Activated CD4-positive, alpha-beta T cell treated with anti-CD3 and anti-CD28 coated beads for 36 hours (primary cell): ENCODE data around the gene NPR3. TPM values are rescaled to one million over a fixed set of nuclear protein-coding genes. Genes with fewer than 3 reads are reported as not detected.

Experiments
- ATAC-seq: fragments of 200-7000 bp; cut with Tn5 transposase; one replicate; pipeline ENCODE4 v1.10.0; 2021; ENCODE audit warnings: mild to moderate bottlenecking, moderate library complexity
- CTCF ChIA-PET: fragments of 350-600 bp; sonication (Branson Sonifier 250); formaldehyde crosslinking; loops from one replicate; lab custom pipeline; 2021; ENCODE audit warnings: antibody characterized with exemption; lab: Charles Lee
- POLR2A ChIA-PET: fragments of 350-600 bp; sonication (Branson Sonifier 250); formaldehyde crosslinking; loops from one replicate; lab custom pipeline; 2021; ENCODE audit warnings: antibody characterized with exemption, inconsistent platforms; lab: Charles Lee
- DNase-seq: peaks from one replicate; pipeline ENCODE4 v3.0.0-alpha.2; 2020
- H3K27ac Mint-ChIP-seq: one replicate; pipeline ENCODE4 v1.8.0; 2021; ENCODE audit warnings: mixed read lengths
- H3K27me3 Mint-ChIP-seq: one replicate; pipeline ENCODE4 v1.8.0; 2021; ENCODE audit warnings: mixed read lengths
- H3K36me3 Mint-ChIP-seq: one replicate; pipeline ENCODE4 v1.8.0; 2021; ENCODE audit warnings: low read depth, mixed read lengths
- H3K4me1 Mint-ChIP-seq: one replicate; pipeline ENCODE4 v1.8.0; 2021; ENCODE audit warnings: mixed read lengths
- H3K4me3 Mint-ChIP-seq: one replicate; pipeline ENCODE4 v1.8.0; 2021; ENCODE audit warnings: mild to moderate bottlenecking, moderate library complexity, mixed read lengths
- H3K9me3 Mint-ChIP-seq: one replicate; pipeline ENCODE4 v1.8.0; 2021; ENCODE audit warnings: low read depth, mixed read lengths
- intact Hi-C, 2 experiments: fragments of 100-400 bp; cut with DNase I in 1 of 2; cut with micrococcal nuclease in 1 of 2; formaldehyde crosslinking; loops; one replicate each; pipeline versions ENCODE4 v1.14.2 to v1.15.1; 2022 to 2024; cut with DNase I, micrococcal nuclease
- total RNA-seq, 2 experiments: library from RNA; stranded (reverse); gene quantifications; one replicate each; pipeline ENCODE4 v1.2.3, GENCODE V29; 2021

Gene NPR3
- total RNA-seq, 2 experiments from 2014 or later = 0.05 to 0.09 TPM

- Mint-ChIP-seq H3K27me3 (peaks cover 9% of the 10 kb centered on the region), H3K9me3 (peaks cover 25% of the 10 kb centered on the region), H3K4me1 (no peaks in the 10 kb centered on the region), H3K27ac (no peak overlapping the region), H3K36me3 (no peaks in the 10 kb centered on the region), H3K4me3 (no peak overlapping the region)
- ChIA-PET CTCF (interaction anchor here (0.6 kb wide), 1 partner anchor 990 kb away, joined by 3 read pairs; no protein-coding TSS in a partner anchor), POLR2A (no interaction called here)
- ATAC-seq (no peak), DNase-seq (no peak)
- intact Hi-C loops = no loop called here
Measured at GRCh38 chr5:32687499-32687831, 23.7 kb upstream of the NPR3 start.

GRCh38 chr5:32690153-32690552 lies 21.0 kb upstream of the NPR3 start:
- peaks cover 8% of the 10 kb centered on the region for H3K9me3 Mint-ChIP-seq
- ChIA-PET CTCF (no interaction called here), POLR2A (no interaction called here)
- H3K27me3 Mint-ChIP-seq = peaks cover 7% of the 10 kb centered on the region
- ATAC-seq (no peak), DNase-seq (no peak)
- H3K36me3 Mint-ChIP-seq = no peaks in the 10 kb centered on the region
- H3K4me1 Mint-ChIP-seq = no peaks in the 10 kb centered on the region
- intact Hi-C loops = no loop called here
- no peak overlapping the region for H3K27ac Mint-ChIP-seq
- no peak overlapping the region for H3K4me3 Mint-ChIP-seq

GRCh38 chr5:32690666-32691065 lies 20.5 kb upstream of the NPR3 start:
- ATAC-seq (no peak), DNase-seq (no peak)
- Mint-ChIP-seq H3K27me3 (peaks cover 8% of the 10 kb centered on the region), H3K36me3 (no peaks in the 10 kb centered on the region), H3K4me3 (no peak overlapping the region), H3K9me3 (peaks cover 5% of the 10 kb centered on the region), H3K27ac (no peak overlapping the region), H3K4me1 (no peaks in the 10 kb centered on the region)
- CTCF ChIA-PET = no interaction called here
- POLR2A ChIA-PET = no interaction called here
- intact Hi-C loops = no loop called here

GRCh38 chr5:32692036-32692746 lies 18.9 kb upstream of the NPR3 start:
- CTCF ChIA-PET = interaction anchor here (0.6 to 1.0 kb wide), 2 partner anchors 15 to 336 kb away, joined by 3 to 4 read pairs; no protein-coding TSS in a partner anchor
- Mint-ChIP-seq H3K4me1 (no peaks in the 10 kb centered on the region), H3K36me3 (no peaks in the 10 kb centered on the region), H3K4me3 (no peak overlapping the region), H3K27me3 (peaks cover 6% of the 10 kb centered on the region), H3K27ac (no peak overlapping the region), H3K9me3 (no peaks in the 10 kb centered on the region)
- ATAC-seq (no peak), DNase-seq (no peak)
- intact Hi-C loops = no loop called here
- POLR2A ChIA-PET = no interaction called here

GRCh38 chr5:32703957-32704356 lies 7.2 kb upstream of the NPR3 start:
- ChIA-PET POLR2A (interaction anchor here (0.5 kb wide), 1 partner anchor 721 kb away, joined by 7 read pairs; no protein-coding TSS in a partner anchor), CTCF (no interaction called here)
- H3K36me3 Mint-ChIP-seq = no peaks in the 10 kb centered on the region
- intact Hi-C loops = no loop called here
- no peak overlapping the region for H3K4me3 Mint-ChIP-seq
- ATAC-seq (no peak), DNase-seq (no peak)
- H3K27ac Mint-ChIP-seq = no peak overlapping the region
- H3K4me1 Mint-ChIP-seq = no peaks in the 10 kb centered on the region
- H3K9me3 Mint-ChIP-seq = peaks cover 6% of the 10 kb centered on the region
- peaks cover 35% of the 10 kb centered on the region for H3K27me3 Mint-ChIP-seq

- H3K9me3 Mint-ChIP-seq = no peaks in the 10 kb centered on the region
- POLR2A ChIA-PET = no interaction called here
- no peaks in the 10 kb centered on the region for H3K36me3 Mint-ChIP-seq
- CTCF ChIA-PET = interaction anchor here (0.6 to 1.4 kb wide), 4 partner anchors 15 to 473 kb away, joined by 3 to 9 read pairs (median 4); no protein-coding TSS in a partner anchor
- DNase-seq = no peak
- H3K4me3 Mint-ChIP-seq = no peak overlapping the region
- intact Hi-C loops = loop anchor here (5.0 kb wide), 1 partner anchor 235 kb away; no protein-coding TSS in a partner anchor
- ATAC-seq = no peak
- peaks cover 19% of the 10 kb centered on the region for H3K4me1 Mint-ChIP-seq
- peaks cover 49% of the 10 kb centered on the region for H3K27me3 Mint-ChIP-seq
- no peak overlapping the region for H3K27ac Mint-ChIP-seq
Measured at GRCh38 chr5:32707418-32707997, 3.6 kb upstream of the NPR3 start.

GRCh38 chr5:32708949-32709348 lies 2.2 kb upstream of the NPR3 start:
- no peak overlapping the region for H3K27ac Mint-ChIP-seq
- DNase-seq (peak; percentile 7), ATAC-seq (no peak)
- intact Hi-C loops = loop anchor here (1.0 to 5.0 kb wide), 3 partner anchors 233 to 714 kb away; no protein-coding TSS in a partner anchor
- no peaks in the 10 kb centered on the region for H3K36me3 Mint-ChIP-seq
- H3K9me3 Mint-ChIP-seq = no peaks in the 10 kb centered on the region
- H3K27me3 Mint-ChIP-seq = peaks cover 62% of the 10 kb centered on the region
- peaks cover 27% of the 10 kb centered on the region for H3K4me1 Mint-ChIP-seq
- POLR2A ChIA-PET = no interaction called here
- CTCF ChIA-PET = interaction anchor here (0.6 to 1.1 kb wide), 3 partner anchors 9 to 736 kb away, joined by 3 read pairs; no protein-coding TSS in a partner anchor
- H3K4me3 Mint-ChIP-seq = peak overlapping the region; percentile 68

- H3K4me3 Mint-ChIP-seq = peak overlapping the region; percentile 68
- DNase-seq (peak; percentile 80), ATAC-seq (peak; percentile 64)
- intact Hi-C loops = loop anchor here (1.0 to 10.0 kb wide), 5 partner anchors 232 to 1225 kb away; partner anchors contain the start of gene RXFP3 (in 1 of the 2)
- no peaks in the 10 kb centered on the region for H3K36me3 Mint-ChIP-seq
- ChIA-PET CTCF (interaction anchor here (0.7 kb wide), 2 partner anchors 413 to 1050 kb away, joined by 3 to 4 read pairs; no protein-coding TSS in a partner anchor), POLR2A (no interaction called here)
- H3K9me3 Mint-ChIP-seq = no peaks in the 10 kb centered on the region
- H3K27ac Mint-ChIP-seq = no peak overlapping the region
- peaks cover 27% of the 10 kb centered on the region for H3K4me1 Mint-ChIP-seq
- H3K27me3 Mint-ChIP-seq = peaks cover 68% of the 10 kb centered on the region
Measured at GRCh38 chr5:32709750-32710549, 1.2 kb upstream of the NPR3 start.

- no peak overlapping the region for H3K27ac Mint-ChIP-seq
- CTCF ChIA-PET = interaction anchor here (0.7 kb wide), 1 partner anchor 48 kb away, joined by 3 read pairs; no protein-coding TSS in a partner anchor
- peaks cover 27% of the 10 kb centered on the region for H3K4me1 Mint-ChIP-seq
- no peaks in the 10 kb centered on the region for H3K36me3 Mint-ChIP-seq
- H3K27me3 Mint-ChIP-seq = peaks cover 66% of the 10 kb centered on the region
- POLR2A ChIA-PET = no interaction called here
- no peak for ATAC-seq
- intact Hi-C loops = loop anchor here in 1 of 2 experiments (5.0 to 10.0 kb wide), 2 partner anchors 591 to 1223 kb away; partner anchors contain the start of gene RXFP3
- no peak for DNase-seq
- H3K9me3 Mint-ChIP-seq = no peaks in the 10 kb centered on the region
- peak overlapping the region; percentile 28 for H3K4me3 Mint-ChIP-seq
Measured at GRCh38 chr5:32711362-32711680, 200 bp downstream of the NPR3 start.

- POLR2A ChIA-PET = interaction anchor here (0.7 kb wide), 1 partner anchor 60 kb away, joined by 3 read pairs; no protein-coding TSS in a partner anchor
- CTCF ChIA-PET = no interaction called here
- Mint-ChIP-seq H3K27me3 (peaks cover 67% of the 10 kb centered on the region), H3K9me3 (no peaks in the 10 kb centered on the region), H3K4me3 (peak overlapping the region; percentile 28), H3K4me1 (peaks cover 27% of the 10 kb centered on the region), H3K36me3 (no peaks in the 10 kb centered on the region), H3K27ac (no peak overlapping the region)
- intact Hi-C loops = loop anchor here in 1 of 2 experiments (5.0 to 10.0 kb wide), 2 partner anchors 590 to 1223 kb away; partner anchors contain the start of gene RXFP3
- DNase-seq (peak; percentile 32), ATAC-seq (no peak)
Measured at GRCh38 chr5:32711681-32712480, 760 bp downstream of the NPR3 start.
